8988T (cell line): Measurements from ENCODE around the gene RNU7-1.

Experiments used
- DNase-seq: peaks from one replicate; pipeline ENCODE4 v3.0.0; 2011

Gene RNU7-1

DNA sequence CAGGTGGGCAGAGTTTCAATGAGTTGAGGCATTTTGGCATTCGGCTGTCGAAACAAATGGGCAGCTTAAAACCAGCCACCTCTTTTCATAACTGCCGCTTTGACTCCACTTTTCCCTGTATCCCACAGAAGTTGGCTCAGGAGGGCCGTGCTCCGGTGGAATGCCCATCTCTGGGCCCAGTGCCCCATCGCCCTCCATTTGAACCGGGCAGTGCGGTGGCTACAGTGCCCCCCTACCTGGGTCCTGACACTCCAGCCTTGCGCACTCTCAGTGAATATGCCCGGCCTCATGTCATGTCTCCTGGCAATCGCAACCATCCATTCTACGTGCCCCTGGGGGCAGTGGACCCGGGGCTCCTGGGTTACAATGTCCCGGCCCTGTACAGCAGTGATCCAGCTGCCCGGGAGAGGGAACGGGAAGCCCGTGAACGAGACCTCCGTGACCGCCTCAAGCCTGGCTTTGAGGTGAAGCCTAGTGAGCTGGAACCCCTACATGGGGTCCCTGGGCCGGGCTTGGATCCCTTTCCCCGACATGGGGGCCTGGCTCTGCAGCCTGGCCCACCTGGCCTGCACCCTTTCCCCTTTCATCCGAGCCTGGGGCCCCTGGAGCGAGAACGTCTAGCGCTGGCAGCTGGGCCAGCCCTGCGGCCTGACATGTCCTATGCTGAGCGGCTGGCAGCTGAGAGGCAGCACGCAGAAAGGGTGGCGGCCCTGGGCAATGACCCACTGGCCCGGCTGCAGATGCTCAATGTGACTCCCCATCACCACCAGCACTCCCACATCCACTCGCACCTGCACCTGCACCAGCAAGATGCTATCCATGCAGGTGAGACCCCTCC is 5.0 kb upstream of the RNU7-1 start:
- DNase-seq = no peak

DNA sequence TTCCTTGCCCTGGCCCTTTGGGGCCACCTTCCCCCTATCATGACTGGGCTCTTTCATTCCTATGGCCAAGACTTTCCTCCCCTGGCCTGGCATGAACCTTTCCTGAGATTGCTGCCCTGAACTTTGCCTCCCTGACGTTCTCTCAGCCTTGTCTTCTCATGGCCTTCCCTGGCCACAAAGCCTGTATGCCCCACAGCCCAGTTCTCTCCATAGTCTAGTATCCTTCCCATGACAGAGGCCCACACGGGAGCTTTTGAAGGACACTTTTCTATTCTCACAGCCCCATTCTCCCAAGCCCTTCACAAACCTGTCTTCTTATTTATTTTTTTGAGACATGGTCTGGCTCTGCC is 4.5 kb upstream of the RNU7-1 start:
- no peak for DNase-seq

DNA sequence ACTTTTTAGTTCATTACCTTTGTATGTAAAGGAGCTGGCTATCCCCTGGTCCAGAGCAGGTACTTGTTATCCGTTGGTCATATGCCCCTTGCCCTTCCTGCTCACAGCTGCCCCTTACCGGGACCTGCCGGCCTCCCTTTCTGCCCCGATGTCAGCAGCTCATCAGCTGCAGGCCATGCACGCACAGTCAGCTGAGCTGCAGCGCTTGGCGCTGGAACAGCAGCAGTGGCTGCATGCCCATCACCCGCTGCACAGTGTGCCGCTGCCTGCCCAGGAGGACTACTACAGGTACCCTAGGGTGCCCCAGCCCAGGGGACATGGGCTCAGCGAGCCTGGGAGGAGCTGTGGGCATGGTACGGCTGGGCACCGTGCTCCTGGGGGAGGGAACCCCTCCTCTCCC is 2.3 kb upstream of the RNU7-1 start:
- no peak for DNase-seq

DNA sequence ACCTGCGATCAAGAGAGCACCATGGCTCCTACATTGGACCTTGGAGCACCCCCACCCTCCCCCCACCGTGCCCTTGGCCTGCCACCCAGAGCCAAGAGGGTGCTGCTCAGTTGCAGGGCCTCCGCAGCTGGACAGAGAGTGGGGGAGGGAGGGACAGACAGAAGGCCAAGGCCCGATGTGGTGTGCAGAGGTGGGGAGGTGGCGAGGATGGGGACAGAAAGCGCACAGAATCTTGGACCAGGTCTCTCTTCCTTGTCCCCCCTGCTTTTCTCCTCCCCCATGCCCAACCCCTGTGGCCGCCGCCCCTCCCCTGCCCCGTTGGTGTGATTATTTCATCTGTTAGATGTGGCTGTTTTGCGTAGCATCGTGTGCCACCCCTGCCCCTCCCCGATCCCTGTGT is 1.8 kb upstream of the RNU7-1 start:
- DNase-seq = no peak

DNA sequence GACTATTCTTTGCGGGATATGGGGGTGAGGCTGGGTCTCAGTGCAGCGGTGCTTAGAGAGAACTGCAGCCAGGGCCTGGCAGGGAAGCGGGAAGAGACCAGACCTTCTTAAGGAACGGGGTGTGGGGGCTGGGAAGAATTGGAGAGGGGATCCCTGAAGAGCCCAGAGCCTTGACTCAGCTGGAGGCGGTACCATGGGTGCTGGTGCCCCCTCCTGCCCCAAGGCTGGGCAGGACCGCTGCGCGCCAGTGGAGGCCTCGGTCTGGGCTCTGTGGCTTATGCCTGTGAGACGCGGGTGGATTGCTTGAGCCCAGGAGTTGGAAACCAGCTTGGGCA is 1.3 kb upstream of the RNU7-1 start:
- no peak for DNase-seq

DNA sequence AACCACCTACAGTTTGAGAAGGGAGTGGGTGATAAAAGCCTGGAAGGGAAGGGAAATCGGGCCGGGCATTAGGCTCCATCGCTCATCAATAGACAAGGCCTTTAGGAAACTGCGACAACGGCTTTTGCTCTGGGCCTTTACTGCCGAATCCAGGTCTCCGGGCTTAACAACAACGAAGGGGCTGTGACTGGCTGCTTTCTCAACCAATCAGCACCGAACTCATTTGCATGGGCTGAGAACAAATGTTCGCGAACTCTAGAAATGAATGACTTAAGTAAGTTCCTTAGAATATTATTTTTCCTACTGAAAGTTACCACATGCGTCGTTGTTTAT is 261 bp upstream of the RNU7-1 start:
- peak; percentile 78 for DNase-seq

DNA sequence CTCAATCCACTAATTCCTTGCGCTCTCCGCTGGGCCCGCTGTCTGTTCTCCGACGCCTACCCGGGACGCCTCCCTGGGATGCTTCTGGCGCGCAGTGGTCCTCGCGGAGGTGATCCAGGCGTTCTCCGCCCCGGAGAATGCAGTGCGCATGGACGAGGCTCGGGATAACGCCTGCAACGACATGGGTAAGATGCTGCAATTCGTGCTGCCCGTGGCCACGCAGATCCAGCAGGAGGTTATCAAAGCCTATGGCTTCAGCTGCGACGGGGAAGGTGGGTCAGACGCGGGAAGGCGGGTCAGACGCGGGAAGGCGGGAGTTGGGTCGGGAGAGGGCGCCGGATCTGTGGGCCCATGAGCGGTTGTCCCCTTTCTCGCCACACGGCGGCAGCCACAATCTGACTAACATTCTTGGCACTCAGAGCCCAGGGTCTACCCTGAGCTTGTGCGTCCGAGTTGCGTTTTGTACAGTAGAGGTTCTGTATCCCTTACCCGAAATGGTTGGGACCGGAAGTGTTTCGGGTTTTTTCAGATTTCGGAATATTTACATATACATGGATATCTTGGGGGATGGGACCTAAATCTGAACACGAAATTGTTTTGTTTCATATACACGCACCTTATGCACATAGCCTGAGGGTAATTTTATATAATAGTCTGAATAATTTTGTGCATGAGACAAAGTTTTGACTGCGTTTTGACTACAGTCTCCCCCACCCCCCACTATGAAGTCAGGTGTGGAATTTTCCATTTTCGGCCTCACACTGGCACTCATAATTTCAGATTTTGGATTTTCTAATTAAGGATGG is 968 bp downstream of the RNU7-1 start:
- DNase-seq = no peak

DNA sequence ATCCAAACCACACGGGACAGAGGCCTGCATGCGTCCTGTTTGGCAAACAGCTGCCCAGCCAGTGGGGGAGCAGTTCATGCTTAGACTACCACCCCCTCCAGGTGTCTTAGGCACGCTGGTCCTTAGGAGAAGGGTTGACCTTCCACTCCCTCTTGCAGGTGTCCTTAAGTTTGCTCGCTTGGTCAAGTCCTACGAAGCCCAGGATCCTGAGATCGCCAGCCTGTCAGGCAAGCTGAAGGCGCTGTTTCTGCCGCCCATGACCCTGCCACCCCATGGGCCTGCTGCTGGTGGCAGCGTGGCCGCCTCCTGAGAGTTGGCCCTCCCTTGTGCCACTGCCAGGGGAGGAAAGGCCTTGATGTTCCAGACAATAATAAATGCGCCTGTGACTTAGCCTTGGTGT is 2.0 kb downstream of the RNU7-1 start:
- DNase-seq = no peak

DNA sequence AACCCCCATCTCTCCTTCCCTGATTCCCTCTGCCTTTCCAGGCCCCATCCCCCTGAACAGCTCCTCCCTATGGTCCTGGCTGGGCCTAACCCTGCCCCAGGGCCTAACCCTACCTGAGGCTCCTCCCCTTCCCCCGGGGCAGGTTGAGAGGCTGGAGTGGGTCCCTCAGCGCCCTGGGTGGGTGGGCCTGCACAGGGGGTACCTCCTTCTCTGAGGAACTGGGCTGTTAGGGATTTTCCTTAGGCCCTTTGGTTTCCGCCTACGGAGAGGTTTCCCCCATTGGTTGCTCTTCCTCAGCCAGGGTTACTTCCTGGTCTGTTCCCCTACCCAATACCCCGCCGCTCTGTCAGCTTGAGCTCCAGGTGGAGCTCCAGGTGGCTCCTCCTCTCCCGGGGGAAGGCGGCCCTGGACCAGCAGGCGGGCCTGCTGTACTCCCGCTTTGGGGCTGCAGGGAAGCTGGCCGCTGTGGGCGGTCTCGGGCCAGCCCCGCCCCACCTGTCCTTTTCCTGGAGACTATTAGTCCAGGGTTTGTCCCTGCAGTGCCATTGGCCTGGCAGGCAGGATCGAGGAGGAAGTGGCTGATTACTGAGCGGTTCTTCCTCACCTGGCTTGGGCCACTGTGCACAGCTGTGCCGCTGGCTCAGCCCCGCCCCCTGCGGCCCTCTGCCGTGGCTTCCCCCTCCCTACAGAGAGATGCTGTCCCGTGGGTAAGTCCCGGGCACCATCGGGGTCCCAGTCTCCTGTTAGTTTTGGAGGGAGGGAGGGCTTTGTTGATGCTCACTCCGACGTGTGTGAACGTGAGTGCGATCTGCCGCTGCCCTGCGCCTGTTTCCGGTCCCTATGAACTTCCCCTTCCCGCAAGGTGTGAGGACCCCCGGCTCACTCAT is 2.7 kb downstream of the RNU7-1 start:
- DNase-seq = peak; percentile 73

DNA sequence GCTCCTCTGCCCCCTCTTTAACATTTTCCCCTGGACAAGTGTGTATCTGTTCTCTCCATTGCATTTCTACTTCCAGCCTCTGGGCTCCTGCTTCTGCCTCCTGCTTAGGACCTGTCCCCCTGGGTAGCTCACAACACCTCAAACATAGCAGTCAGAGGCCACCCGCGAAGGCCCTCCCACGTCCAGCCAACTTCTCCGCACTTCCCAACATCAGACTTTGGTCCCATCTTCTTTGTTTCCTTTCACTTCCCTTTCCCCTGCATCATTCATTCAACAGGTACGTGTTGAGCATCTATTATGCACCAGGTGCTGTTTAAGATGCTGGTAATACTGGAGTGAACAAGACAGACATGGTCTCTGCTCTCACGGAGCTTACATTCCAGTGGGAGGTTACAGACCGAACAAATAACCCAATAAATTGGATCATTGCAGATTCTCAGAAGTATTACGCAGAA is 3.3 kb downstream of the RNU7-1 start:
- DNase-seq = no peak

DNA sequence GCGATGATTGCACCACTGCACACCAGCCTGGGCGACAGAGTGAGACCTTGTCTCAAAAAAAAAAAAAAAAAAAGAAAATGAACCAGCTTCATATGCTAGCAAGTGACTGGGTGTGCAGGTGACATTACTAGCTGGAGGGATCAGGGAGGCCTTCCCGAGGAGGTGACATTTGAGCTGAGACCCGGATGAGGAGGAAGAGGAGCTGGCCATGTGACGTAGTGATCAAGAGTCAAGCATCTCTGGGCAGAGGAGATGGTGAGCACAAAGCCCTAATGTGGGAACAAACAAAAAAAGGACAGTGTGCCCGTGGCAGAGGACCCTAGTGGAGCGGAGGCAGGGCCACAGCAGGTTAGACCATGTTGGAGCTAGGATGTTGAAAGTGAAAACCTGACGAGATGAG is 4.0 kb downstream of the RNU7-1 start:
- DNase-seq = no peak

DNA sequence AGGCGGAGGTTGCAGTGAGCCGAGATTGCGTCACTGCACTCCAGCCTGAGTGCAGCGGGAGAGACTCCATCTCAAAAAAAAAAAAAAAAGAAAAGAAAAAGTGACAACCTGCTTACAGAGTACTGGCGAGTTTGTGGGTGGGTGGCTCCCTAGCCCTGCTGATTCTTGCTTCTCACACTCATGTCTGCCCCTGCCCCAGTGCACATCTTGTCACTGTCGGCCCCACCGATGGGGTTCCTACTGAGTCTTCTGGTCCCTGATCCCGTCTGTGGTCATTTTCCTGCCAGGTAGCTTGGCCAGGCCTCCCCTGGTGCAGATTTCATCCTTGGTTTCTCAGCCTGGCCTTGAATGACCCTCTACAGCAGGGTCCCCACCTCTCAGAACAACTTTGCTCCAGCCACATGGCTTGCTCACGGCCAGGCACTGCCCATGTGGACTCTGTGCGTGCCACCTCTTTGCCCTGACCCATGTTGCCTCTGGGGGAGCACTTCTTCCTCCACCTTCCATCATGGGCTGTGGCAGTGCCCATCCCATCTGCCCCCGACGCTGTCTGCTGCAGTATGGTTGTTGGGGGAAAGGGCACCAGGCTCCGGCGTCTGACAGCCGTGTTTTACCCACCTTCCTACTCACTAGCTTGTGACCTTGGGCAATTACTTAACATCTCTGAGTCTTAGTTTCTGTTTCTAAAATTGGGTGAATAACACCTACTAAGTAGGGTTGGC is 5.4 kb downstream of the RNU7-1 start:
- no peak for DNase-seq

DNA sequence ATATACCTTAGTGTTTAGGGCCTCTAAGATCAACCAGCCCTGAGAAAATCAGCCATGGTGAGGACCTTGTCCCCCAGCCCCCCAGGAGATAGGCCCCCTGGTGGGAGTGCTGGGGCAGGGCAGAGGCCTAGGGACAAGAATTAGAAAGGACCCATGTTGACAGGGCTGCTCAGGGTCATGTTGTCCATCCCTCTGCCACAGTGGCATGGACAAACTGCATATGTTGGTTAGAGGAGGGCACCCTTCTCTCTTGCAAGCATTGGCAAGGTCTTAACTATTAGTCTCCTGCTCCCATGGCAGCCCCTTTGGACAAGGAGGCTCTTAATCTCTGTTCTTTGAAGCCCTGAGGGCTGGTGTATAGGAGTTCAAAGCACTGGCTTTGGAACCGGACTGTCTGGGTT is 6.8 kb downstream of the RNU7-1 start:
- no peak for DNase-seq

DNA sequence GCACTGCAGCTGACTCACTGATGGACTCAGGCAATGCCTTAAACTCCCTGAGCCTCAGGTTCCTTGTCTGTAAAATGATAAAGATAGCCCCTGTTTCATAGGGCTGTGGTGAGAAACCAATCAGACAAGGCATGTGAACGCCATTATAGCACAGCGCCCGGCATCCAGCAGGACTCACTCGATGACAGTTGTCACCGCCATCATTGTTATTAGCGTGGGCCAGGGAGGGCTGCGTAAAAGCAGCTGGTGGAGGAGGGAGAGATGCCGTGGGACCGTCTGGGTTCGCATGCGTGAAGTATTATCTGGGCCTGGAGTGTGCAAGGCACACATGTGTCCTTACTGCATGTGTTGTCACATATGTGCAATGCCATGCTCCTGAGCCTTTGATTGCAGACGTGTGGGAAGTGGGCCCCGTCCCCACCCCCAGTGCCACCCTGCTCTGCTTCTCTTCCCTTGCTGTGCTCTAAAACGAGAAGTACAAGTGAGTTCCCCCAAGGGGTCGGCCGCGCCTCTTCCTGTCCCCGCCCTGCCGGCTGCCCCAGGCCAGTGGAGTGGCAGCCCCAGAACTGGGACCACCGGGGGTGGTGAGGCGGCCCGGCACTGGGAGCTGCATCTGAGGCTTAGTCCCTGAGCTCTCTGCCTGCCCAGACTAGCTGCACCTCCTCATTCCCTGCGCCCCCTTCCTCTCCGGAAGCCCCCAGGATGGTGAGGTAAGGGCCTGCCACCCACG is 7.4 kb downstream of the RNU7-1 start, which contains the start of gene PTPN6:
Gene PTPN6, plus strand, starts transcription at position 546 of the 730 bp plus-strand sequence. Its CDS starts 157 bp downstream, at position 703.
- no peak for DNase-seq

DNA sequence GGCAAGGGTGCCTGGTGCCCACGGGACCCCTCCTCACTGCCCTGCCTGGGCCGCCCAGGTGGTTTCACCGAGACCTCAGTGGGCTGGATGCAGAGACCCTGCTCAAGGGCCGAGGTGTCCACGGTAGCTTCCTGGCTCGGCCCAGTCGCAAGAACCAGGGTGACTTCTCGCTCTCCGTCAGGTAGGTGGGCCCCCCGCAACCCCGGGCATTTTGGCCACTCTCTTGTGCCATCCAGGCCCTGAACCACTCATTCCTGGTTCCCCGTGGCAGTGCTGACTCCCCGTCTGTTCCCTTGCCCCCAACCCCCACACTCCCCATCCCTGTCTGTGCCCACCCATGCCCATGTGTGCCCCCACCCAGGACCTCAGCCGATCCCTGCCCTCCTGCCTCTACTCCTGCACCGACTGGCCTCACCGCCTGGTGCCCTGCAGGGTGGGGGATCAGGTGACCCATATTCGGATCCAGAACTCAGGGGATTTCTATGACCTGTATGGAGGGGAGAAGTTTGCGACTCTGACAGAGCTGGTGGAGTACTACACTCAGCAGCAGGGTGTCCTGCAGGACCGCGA is 8.0 kb downstream of the RNU7-1 start:
- DNase-seq = no peak

DNA sequence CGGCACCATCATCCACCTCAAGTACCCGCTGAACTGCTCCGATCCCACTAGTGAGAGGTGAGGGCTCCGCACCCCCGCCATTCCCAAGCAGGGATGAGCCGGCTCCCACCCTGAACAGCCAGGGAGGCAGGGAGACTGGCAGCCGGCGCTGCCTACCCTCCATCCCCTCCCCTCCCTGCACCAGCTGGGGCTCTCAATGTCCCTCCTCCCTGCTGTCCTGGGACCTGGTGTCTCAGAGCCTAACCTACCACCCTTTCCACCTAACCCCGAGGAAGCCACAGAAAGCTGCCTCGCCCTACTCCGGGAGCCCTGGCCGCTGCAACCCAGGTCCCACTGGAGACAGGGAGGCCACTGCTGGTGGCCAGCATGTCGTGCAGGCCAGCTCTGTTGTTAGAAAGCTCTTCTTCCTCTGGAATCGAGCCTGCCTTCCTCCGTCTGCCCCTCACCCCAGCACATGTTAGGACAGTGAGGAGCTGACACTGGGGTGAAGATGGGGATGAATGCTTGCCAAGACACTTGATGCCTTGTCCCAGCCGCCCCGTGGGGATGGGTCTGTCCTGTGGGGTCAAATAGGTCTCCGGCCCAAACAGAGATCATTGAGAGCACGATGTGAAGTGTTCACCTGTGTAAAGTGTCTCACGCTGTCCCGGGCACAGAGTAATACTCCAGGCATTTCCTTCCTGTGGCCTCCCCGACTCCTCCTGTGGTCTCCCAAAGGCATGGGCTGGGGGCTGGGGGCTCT is 8.7 kb downstream of the RNU7-1 start:
- DNase-seq = no peak

DNA sequence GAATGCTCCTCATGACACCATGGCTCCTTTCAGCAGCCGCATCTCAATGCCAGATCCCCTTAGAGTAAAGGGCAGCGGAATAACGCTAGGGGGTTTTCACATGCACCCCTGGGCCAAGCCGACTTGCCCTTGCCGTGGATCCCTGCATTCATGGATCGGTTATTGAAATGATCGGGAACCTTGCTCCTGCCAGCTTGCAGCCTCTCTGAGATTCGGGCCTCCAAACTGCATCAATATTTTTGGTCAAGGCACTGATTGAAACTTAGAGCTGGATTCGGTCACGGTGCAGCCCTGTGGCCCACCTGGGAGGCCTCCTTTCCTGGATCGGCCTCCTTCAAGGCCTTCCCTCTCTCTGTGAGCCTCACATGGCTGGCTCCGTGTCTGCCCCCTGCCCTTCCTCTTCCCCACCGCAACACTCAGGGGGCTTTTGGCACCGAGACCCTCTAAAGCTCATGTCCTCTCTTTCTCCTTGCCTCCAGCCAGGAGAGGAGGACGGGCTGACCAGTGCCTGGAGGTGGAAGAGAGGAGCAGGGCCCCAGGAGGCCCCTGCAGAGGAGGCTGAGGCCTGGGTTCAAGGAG is 9.3 kb downstream of the RNU7-1 start:
- DNase-seq = no peak

DNA sequence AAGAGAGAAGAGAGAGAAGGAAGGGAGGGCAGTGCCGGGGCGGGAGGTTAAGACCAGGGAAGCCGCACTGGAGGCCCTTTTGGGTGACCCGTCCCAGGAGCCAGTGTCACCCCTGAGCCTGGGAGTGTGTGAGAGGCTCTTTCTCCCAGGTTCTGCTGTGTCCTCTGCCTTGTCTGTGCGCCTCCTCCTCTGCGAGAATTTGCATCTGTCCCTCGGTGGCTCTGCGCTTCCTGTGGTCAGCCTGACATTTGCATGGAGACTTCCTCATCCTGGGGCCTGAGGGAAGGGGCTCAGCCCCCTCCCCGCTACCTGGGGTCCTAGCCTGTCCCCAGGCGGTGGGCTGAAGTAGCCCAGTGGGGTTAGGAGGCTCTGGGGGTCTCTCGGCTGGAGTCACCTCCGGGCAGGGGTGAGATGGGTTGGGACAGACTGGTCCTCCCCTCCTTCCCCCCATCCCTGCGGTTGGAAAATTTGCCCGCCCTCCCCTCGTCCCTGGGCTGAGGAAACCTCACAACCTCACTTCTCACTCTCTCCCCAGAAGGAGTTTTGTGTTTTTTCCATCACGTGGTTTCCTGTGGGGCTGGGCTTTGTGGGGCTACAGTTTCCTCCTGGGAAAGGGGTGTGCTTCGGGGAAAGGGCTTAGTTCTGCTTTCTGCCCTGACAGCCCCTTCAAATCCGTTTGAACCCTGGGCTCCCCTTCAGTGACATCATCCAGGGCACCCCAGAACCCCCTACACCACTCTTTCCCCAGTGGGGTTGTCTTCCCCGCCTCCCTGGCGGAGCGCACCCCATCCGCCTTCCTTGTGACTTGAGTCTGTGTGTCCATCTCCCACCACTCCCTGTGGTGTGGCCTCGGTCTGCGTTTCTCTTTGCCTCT is 10.1 kb downstream of the RNU7-1 start:
- DNase-seq = no peak

DNA sequence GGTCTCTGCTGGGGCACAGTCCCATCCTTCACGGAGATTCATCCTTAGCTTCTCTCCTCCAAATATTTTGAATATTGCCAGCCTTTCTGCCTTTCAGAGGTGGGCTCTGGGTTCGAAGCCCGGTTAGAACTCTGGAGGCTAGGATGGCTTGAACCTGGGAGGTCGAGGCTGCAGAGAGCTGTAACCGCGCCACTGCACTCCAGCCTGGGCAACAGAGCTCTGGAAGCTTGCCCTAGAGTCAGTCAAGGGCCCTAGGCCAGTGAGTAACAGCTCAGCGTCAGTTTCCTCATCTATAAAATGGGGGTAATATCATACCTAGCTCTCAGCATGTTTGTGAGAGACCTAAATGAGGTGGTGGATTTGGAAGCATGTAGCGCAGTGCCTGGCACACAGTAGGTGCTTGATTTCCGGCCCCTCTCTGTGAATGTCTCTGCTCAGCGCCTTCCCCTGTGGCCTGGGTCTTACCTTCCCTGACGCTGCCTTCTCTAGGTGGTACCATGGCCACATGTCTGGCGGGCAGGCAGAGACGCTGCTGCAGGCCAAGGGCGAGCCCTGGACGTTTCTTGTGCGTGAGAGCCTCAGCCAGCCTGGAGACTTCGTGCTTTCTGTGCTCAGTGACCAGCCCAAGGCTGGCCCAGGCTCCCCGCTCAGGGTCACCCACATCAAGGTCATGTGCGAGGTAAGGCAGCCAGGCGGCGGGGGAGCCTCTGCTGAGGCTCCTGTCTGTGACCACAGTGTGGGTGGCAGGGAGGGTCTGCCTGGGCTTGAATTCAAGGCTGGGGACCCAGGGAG is 10.9 kb downstream of the RNU7-1 start:
- DNase-seq = no peak
